IMR-90 (cell line): ENCODE results near the gene RGSL1. TPM values are rescaled to one million over a fixed set of nuclear protein-coding genes. Genes with fewer than 3 reads are reported as not detected.

Source experiments
- ATAC-seq: fragments of 200-7000 bp; cut with Tn5 transposase; 2 replicates; pipeline ENCODE4 v1.9.1; 2020; ENCODE audit warnings: low read depth, mild to moderate bottlenecking, moderate library complexity
- BruUV-seq: library from RNA; stranded (reverse); fragments of 400-500 nt; replicated peaks from 2 replicates; lab custom pipeline; 2021; lab: Mats Ljungman, UMichigan
- CTCF ChIA-PET: fragments of 300-600 bp; formaldehyde crosslinking; extraction: SDS; loops from one replicate; lab custom pipeline; 2021; ENCODE audit warnings: antibody characterized with exemption; lab: Yijun Ruan, JAX
- POLR2A ChIA-PET: fragments of 300-600 bp; sonication (Branson Sonifier 250); formaldehyde crosslinking; loops from one replicate; lab custom pipeline; 2022; ENCODE audit warnings: antibody characterized with exemption; ENCODE audit not compliant: unreplicated experiment; lab: Charles Lee
- DNase-seq: peaks from one replicate; pipeline ENCODE4 v3.0.0; 2013
- H2AFZ ChIP-seq: replicated peaks from 2 replicates; pipeline ENCODE3; 2013; ENCODE audit warnings: low read length, mild to moderate bottlenecking; ENCODE audit not compliant: poor library complexity
- H2AK5ac ChIP-seq: 2 replicates; pipeline ENCODE4 v1.6.1; 2013; ENCODE audit warnings: low read depth, low read length, inconsistent platforms
- H2AK9ac ChIP-seq: replicated peaks from 2 replicates; pipeline ENCODE3; 2013; ENCODE audit warnings: mild to moderate bottlenecking, low read depth, low read length, moderate library complexity; ENCODE audit not compliant: poor library complexity
- H2BK120ac ChIP-seq: 2 replicates; pipeline ENCODE4 v1.6.1; 2013; ENCODE audit warnings: low read depth, low read length, inconsistent platforms
- H2BK15ac ChIP-seq: 3 replicates; pipeline ENCODE4 v1.6.1; 2013; ENCODE audit warnings: low read depth, low read length, inconsistent platforms
- H2BK20ac ChIP-seq: 2 replicates; pipeline ENCODE4 v1.6.1; 2013; ENCODE audit warnings: low read depth, mild to moderate bottlenecking, inconsistent platforms, low read length, moderate library complexity
- H2BK5ac ChIP-seq: 2 replicates; pipeline ENCODE4 v1.6.1; 2013; ENCODE audit warnings: mild to moderate bottlenecking, low read depth, low read length, inconsistent platforms; ENCODE audit not compliant: poor library complexity, severe bottlenecking
- H3K14ac ChIP-seq: replicated peaks from 2 replicates; pipeline ENCODE4 v1.6.1; 2013; ENCODE audit warnings: low read depth, low read length, inconsistent platforms
- H3K18ac ChIP-seq: 2 replicates; pipeline ENCODE4 v1.6.1; 2013; ENCODE audit warnings: low read depth, low read length, control low read depth
- H3K23ac ChIP-seq: 2 replicates; pipeline ENCODE4 v1.6.1; 2013; ENCODE audit warnings: low read depth, low read length, inconsistent platforms
- H3K27ac ChIP-seq: 2 replicates; pipeline ENCODE4 v1.5.1; 2013; ENCODE audit warnings: mild to moderate bottlenecking, control low read depth, low read length; ENCODE audit not compliant: insufficient read depth
- H3K27me3 ChIP-seq: 2 replicates; pipeline ENCODE4 v1.6.1; 2013; ENCODE audit warnings: low read length; ENCODE audit not compliant: control insufficient read depth, insufficient read depth
- H3K36me3 ChIP-seq: 2 replicates; pipeline ENCODE4 v1.6.1; 2013; ENCODE audit warnings: low read length, mixed read lengths; ENCODE audit not compliant: control insufficient read depth, insufficient read depth
- H3K4ac ChIP-seq: 2 replicates; pipeline ENCODE4 v1.6.1; 2013; ENCODE audit warnings: low read depth, low read length, inconsistent platforms
- H3K4me1 ChIP-seq: 2 replicates; pipeline ENCODE4 v1.6.1; 2013; ENCODE audit warnings: low read length, mixed read lengths; ENCODE audit not compliant: control insufficient read depth, insufficient read depth
- H3K4me2 ChIP-seq: 2 replicates; pipeline ENCODE4 v1.6.1; 2013; ENCODE audit warnings: low read depth, mild to moderate bottlenecking, control low read depth, low read length, moderate library complexity
- H3K4me3 ChIP-seq: 2 replicates; pipeline ENCODE4 v1.5.1; 2013; ENCODE audit warnings: low read depth, mild to moderate bottlenecking, control low read depth, low read length, moderate library complexity; ENCODE audit not compliant: insufficient read depth
- H3K56ac ChIP-seq: 2 replicates; pipeline ENCODE4 v1.6.1; 2013; ENCODE audit warnings: low read length, inconsistent platforms; ENCODE audit not compliant: insufficient read depth; ENCODE audit errors: extremely low read depth
- H3K79me1 ChIP-seq, 2 experiments: 2 replicates each; pipeline ENCODE4 v1.6.1; 2013; ENCODE audit warnings: low read length in 2 of 2, inconsistent platforms in 1 of 2, low read depth in 1 of 2
- H3K9ac ChIP-seq: 2 replicates; pipeline ENCODE4 v1.6.1; 2013; ENCODE audit warnings: low read depth, low read length, control low read depth
- H3K9me1 ChIP-seq: 2 replicates; pipeline ENCODE4 v1.6.1; 2013; ENCODE audit warnings: low read length, inconsistent platforms; ENCODE audit not compliant: insufficient read depth
- H3K9me3 ChIP-seq: 2 replicates; pipeline ENCODE4 v1.6.1; 2013; ENCODE audit warnings: low read length; ENCODE audit not compliant: control insufficient read depth, insufficient read depth
- H4K20me1 ChIP-seq: 2 replicates; pipeline ENCODE4 v1.6.1; 2013; ENCODE audit warnings: low read length, inconsistent platforms; ENCODE audit not compliant: insufficient read depth
- H4K5ac ChIP-seq: 2 replicates; pipeline ENCODE4 v1.6.1; 2013; ENCODE audit warnings: mild to moderate bottlenecking, low read depth, low read length, control low read depth
- H4K8ac ChIP-seq, 2 experiments: 2 replicates each; pipeline ENCODE4 v1.6.1; 2013; ENCODE audit warnings: low read depth in 2 of 2, low read length in 2 of 2, control low read depth in 1 of 2, inconsistent platforms in 1 of 2
- H4K91ac ChIP-seq: 2 replicates; pipeline ENCODE4 v1.6.1; 2013; ENCODE audit warnings: low read depth, low read length, inconsistent platforms; ENCODE audit not compliant: insufficient read depth
- BHLHE40 ChIP-seq: fragments of 150-350 bp; IDR thresholded peaks from 2 replicates; pipeline ENCODE4 v1.6.1; 2016; ENCODE audit warnings: mild to moderate bottlenecking, low read depth, low read length
- CEBPB ChIP-seq: IDR thresholded peaks from 2 replicates; pipeline ENCODE4 v1.6.1; 2012; ENCODE audit warnings: low read depth, low read length, improper control_type of control experiment
- CHD1 ChIP-seq: IDR thresholded peaks from 2 replicates; pipeline ENCODE4 v1.6.1; 2012; ENCODE audit warnings: low read depth, low read length, improper control_type of control experiment
- ELK1 ChIP-seq: fragments of 150-350 bp; IDR thresholded peaks from 2 replicates; pipeline ENCODE4 v1.6.1; 2016; ENCODE audit warnings: low read depth, mild to moderate bottlenecking, low read length, moderate library complexity, borderline replicate concordance
- MAFK ChIP-seq: IDR thresholded peaks from 2 replicates; pipeline ENCODE4 v1.6.1; 2012; ENCODE audit warnings: low read depth, low read length, improper control_type of control experiment
- MXI1 ChIP-seq: IDR thresholded peaks from 2 replicates; pipeline ENCODE4 v1.6.1; 2012; ENCODE audit warnings: low read depth, mild to moderate bottlenecking, low read length, moderate library complexity, borderline replicate concordance
- POLR2A ChIP-seq: IDR thresholded peaks from 2 replicates; pipeline ENCODE4 v1.6.1; 2012; ENCODE audit warnings: mild to moderate bottlenecking, low read depth, low read length
- RCOR1 ChIP-seq: IDR thresholded peaks from 2 replicates; pipeline ENCODE4 v1.6.1; 2012; ENCODE audit warnings: mild to moderate bottlenecking, low read length, improper control_type of control experiment; ENCODE audit not compliant: insufficient replicate concordance
- RFX5 ChIP-seq: IDR thresholded peaks from 2 replicates; pipeline ENCODE4 v1.8.0; 2012; ENCODE audit warnings: low read depth, mild to moderate bottlenecking, low read length, moderate library complexity
- whole genome bisulfite sequencing, 2 experiments: methylation state at CpG; one replicate each; pipeline versions ENCODE4 v1.1.5 to v1.1.7; 2013; ENCODE audit warnings: missing lambda C conversion rate in 2 of 2; ENCODE audit not compliant: insufficient read length in 1 of 2; ENCODE audit errors: extremely low coverage in 2 of 2; 5-methylcytosine and 5-hydroxymethylcytosine counted together
- dilution Hi-C: fragments of 300-500 bp; cut with HindIII; formaldehyde crosslinking; loops from one replicate; pipeline ENCODE4 v1.14.3; 2018; ENCODE audit warnings: low sequenced_read_pairs; ENCODE audit not compliant: unreplicated experiment
- in situ Hi-C: fragments of 300-500 bp; cut with MboI; formaldehyde crosslinking; loops from 3 replicates; pipeline ENCODE4 v1.14.3; 2019; ENCODE audit warnings: low sequenced_read_pairs, inconsistent platforms, mixed read lengths
- intact Hi-C: fragments of 100-400 bp; cut with micrococcal nuclease; formaldehyde crosslinking; loops from 2 replicates; pipeline ENCODE4 v1.10.0; 2022
- polyA plus RNA-seq, 3 experiments: library from polyadenylated mRNA; depleted of rRNA; stranded (reverse); fragments of >200 nt; gene quantifications; 2 replicates each; pipeline ENCODE4 v1.2.3, GENCODE V29; 2012; ENCODE audit warnings: low replicate concordance in 1 of 3
- total RNA-seq: library from RNA; depleted of rRNA; stranded (reverse); fragments of >200 nt; gene quantifications from 2 replicates; pipeline ENCODE4 v1.2.3, GENCODE V29; 2012

Gene RGSL1
- total and polyA plus RNA-seq, 2 of the 4 experiments (the other 2 are of a cell fraction): not detected

GRCh38 chr1:182488803-182489202 is 38.9 kb downstream of the RGSL1 start:
- Histone ChIP-seq H4K20me1 (no peaks in the 10 kb centered on the region), H3K36me3 (no peaks in the 10 kb centered on the region), H3K56ac (no peak overlapping the region), H2BK120ac (no peak overlapping the region), H4K5ac (no peak overlapping the region), H3K4me2 (no peak overlapping the region), H3K4me1 (no peaks in the 10 kb centered on the region), H2BK15ac (no peak overlapping the region), H3K27ac (no peak overlapping the region), H3K9me3 (no peaks in the 10 kb centered on the region), H4K91ac (no peak overlapping the region), H3K18ac (no peak overlapping the region), H3K27me3 (no peaks in the 10 kb centered on the region), H2AFZ (no peak overlapping the region), H4K8ac (no peak overlapping the region), H3K23ac (no peak overlapping the region), H3K9me1 (no peaks in the 10 kb centered on the region), H2BK5ac (no peak overlapping the region), H3K9ac (no peak overlapping the region), H2AK9ac (no peak overlapping the region), H2AK5ac (no peak overlapping the region), H3K4ac (no peak overlapping the region), H2BK20ac (no peak overlapping the region), H3K14ac (no peak overlapping the region), H3K79me1 (no peaks in the 10 kb centered on the region), H3K4me3 (no peak overlapping the region)
- intact Hi-C loops (no loop called here), in situ Hi-C loops (no loop called here), dilution Hi-C loops (no loop called here)
- WGBS, 2 experiments: no CpG with 5 or more reads among the region's 1 CpG
- TF ChIP-seq RCOR1 (no peak), MAFK (no peak), BHLHE40 (no peak), RFX5 (no peak), MXI1 (no peak), CEBPB (no peak), ELK1 (no peak), CHD1 (no peak), POLR2A (no peak)
- ChIA-PET POLR2A (no interaction called here), CTCF (interaction anchor here (0.5 kb wide), 1 partner anchor 41 kb away, joined by 3 read pairs; no protein-coding TSS in a partner anchor)
- no peak for ATAC-seq
- no peak for DNase-seq
- BruUV-seq: no TSS peak
